AG04449 (cell line): Measurements from ENCODE around the gene DNAH5.

Source experiments
- CTCF ChIA-PET: fragments of 350-600 bp; formaldehyde crosslinking; extraction: SDS; loops from one replicate; lab custom pipeline; 2021; ENCODE audit warnings: antibody characterized with exemption; lab: Yijun Ruan, JAX
- POLR2A ChIA-PET: fragments of 400-600, 350-600 bp; formaldehyde crosslinking; extraction: SDS; loops from one replicate; lab custom pipeline; 2020; ENCODE audit warnings: antibody characterized with exemption, inconsistent platforms; lab: Yijun Ruan, JAX
- DNase-seq: peaks from one replicate; pipeline ENCODE4 v3.0.0-alpha.2; 2010; ENCODE audit warnings: low read depth, low spot score
- H3K4me3 ChIP-seq: 2 replicates; pipeline ENCODE4 v1.5.1; 2011; ENCODE audit warnings: low read depth, mild to moderate bottlenecking, control low read depth, low read length
- TF ChIP-seq, protein P1 (sequence below): IDR thresholded peaks from one replicate; pipeline ENCODE4 v1.5.1; 2011; ENCODE audit warnings: mild to moderate bottlenecking, moderate library complexity, low read length, control low read depth, inconsistent platforms; ENCODE audit not compliant: insufficient read depth; ENCODE audit errors: missing control alignments

DNAH5 gene

GRCh38 chr5:13731121-13731628 is 213.3 kb downstream of the DNAH5 start:
- no peak for DNase-seq
- ChIA-PET CTCF (no interaction called here), POLR2A (no interaction called here)
- no peak overlapping the region for H3K4me3 ChIP-seq
- TF ChIP-seq, protein P1, sequence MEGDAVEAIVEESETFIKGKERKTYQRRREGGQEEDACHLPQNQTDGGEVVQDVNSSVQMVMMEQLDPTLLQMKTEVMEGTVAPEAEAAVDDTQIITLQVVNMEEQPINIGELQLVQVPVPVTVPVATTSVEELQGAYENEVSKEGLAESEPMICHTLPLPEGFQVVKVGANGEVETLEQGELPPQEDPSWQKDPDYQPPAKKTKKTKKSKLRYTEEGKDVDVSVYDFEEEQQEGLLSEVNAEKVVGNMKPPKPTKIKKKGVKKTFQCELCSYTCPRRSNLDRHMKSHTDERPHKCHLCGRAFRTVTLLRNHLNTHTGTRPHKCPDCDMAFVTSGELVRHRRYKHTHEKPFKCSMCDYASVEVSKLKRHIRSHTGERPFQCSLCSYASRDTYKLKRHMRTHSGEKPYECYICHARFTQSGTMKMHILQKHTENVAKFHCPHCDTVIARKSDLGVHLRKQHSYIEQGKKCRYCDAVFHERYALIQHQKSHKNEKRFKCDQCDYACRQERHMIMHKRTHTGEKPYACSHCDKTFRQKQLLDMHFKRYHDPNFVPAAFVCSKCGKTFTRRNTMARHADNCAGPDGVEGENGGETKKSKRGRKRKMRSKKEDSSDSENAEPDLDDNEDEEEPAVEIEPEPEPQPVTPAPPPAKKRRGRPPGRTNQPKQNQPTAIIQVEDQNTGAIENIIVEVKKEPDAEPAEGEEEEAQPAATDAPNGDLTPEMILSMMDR = no peak

DNA sequence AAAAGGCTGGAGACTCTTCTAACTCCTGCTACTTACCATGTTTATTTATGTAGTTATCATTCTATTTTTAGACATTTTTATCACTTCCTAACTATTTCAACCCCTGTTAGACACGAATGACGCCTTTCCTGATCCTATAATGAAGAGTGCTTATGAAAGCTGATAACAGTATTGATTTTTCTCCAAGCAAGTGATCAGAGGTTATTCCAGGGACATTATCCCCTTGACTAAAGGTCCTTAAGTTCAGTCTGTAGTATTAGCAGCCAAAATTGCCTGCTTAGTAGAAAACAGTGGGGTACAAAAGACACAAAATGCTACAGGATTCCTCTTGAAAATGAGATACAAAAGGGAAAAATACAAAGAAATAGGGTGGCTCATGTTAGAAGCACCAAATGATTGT is 235.6 kb downstream of the DNAH5 start:
- CTCF ChIA-PET = no interaction called here
- H3K4me3 ChIP-seq = no peak overlapping the region
- POLR2A ChIA-PET = no interaction called here
- DNase-seq = no peak
- TF ChIP-seq, protein P1 = no peak

DNA sequence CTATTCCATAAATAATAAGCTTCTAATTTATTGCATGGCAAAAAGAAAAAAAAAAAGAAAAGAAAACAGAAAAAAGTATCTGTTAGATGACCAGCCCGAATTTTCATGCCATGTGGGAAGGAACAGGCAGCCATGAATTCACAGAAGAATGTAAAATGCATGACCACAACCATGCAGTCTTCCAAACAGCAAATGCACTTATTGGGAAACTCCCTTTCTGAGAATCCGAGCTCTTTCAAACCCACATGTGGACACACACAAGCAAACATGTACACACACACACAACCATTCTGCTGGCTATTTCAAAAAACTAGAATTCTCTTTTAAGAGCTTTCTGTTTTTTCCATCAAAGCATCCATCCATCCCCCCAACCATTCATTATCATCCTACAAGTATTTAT is 236.1 kb downstream of the DNAH5 start:
- no peak for DNase-seq
- TF ChIP-seq, protein P1 = no peak
- H3K4me3 ChIP-seq = no peak overlapping the region
- POLR2A ChIA-PET = no interaction called here
- CTCF ChIA-PET = no interaction called here

DNA sequence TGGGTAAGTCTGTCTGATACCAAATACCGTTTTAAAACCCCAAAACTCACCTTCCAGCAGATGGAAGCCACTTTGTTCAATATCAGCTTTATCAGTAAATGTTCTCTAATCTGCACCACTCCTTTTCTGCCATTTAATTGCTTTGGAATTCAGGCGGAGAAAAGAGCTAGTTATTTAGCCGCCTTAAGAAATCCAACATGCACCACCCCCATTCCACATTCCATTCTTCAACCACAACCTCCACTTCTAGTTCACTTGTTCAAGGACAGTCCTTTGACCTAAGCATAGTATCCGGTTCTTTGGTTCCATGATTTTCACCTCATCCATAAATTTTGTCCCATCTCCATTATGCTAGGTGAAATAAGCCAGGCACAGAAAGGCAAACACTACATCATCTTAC is 240.1 kb downstream of the DNAH5 start:
- TF ChIP-seq, protein P1 = no peak
- DNase-seq = no peak
- ChIA-PET CTCF (no interaction called here), POLR2A (no interaction called here)
- no peak overlapping the region for H3K4me3 ChIP-seq

DNA sequence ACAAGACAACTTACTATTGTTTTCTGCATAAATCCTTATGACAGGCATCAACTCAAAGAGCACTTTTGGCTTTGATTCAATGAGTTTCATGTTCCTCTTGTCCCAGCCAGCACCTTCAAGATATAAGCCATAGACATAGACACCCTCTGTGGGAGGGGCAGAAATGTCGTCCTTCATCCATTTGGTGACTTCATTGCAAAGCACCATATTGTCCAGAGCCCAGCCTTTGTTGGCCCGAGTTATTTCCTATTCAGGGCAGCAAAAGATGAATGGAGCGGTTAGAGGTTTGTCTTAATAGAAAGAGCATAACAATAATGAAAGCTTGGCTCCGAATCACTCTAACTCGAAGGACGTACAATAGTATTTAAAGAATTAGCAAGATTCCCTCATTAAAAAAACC is 243.9 kb downstream of the DNAH5 start:
- TF ChIP-seq, protein P1 = no peak
- no peak overlapping the region for H3K4me3 ChIP-seq
- DNase-seq = no peak
- ChIA-PET POLR2A (no interaction called here), CTCF (no interaction called here)

DNA sequence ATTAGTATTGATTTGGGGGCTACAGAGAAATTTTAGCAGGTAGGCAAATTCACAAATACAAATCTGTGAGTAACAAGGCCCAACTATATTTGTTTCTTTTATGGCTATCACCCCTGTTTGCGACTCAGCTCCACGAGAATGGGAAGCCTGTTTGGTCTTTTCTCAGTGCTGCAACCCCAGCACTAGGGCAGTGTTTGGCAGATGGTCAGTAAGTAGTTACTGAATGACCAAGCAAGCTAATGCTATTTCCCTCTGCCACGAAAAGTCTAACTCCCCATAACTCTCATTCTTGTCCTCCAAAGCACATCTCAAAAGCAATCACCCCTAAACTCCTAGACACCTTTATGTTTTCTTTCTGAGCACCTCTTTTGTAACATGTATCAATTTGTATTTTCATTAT is 245.6 kb downstream of the DNAH5 start:
- ChIA-PET POLR2A (no interaction called here), CTCF (no interaction called here)
- H3K4me3 ChIP-seq = no peak overlapping the region
- TF ChIP-seq, protein P1 = no peak
- DNase-seq = no peak
